PC-9 (cell line): ENCODE results near the gene PNKP.

Source experiments
- CTCF ChIP-seq: fragments of 200-600 bp; sonication (generic); conservative IDR thresholded peaks from 2 replicates; pipeline ENCODE4 v1.6.1; 2017; ENCODE audit warnings: mixed run types, antibody characterized with exemption, mild to moderate bottlenecking, moderate library complexity
- EZH2 ChIP-seq: fragments of 200-600 bp; sonication (generic); IDR thresholded peaks from 2 replicates; pipeline ENCODE4 v1.8.0; 2017; ENCODE audit warnings: antibody characterized with exemption, low read depth

GRCh38 chr19:49873834-49874233 lies 6.5 kb upstream of the PNKP start:
- TF ChIP-seq CTCF (no peak), EZH2 (no peak)
